ENCODE results near the gene TTC31.

DNA sequence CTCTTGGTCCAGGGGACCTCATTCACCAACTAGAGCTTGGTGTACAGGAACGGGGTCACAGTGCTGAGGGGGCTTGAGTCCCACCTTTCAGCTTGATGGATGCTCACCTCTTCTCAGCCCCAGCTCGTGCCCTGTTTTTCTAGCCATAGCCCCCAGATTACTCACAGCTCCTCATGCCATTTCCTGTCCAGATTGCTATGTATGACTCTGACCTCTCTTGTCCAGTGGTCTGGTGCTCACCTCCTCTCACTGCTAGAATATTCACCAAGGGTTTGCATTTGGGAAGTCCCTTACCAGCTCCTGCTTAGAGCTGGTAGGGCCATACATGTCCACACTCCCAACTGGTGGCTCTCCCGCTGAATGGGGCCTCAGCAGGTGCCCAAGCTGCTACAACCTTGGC, 10.7 kb downstream of the TTC31 start:
- TF ChIP-seq, protein P1, sequence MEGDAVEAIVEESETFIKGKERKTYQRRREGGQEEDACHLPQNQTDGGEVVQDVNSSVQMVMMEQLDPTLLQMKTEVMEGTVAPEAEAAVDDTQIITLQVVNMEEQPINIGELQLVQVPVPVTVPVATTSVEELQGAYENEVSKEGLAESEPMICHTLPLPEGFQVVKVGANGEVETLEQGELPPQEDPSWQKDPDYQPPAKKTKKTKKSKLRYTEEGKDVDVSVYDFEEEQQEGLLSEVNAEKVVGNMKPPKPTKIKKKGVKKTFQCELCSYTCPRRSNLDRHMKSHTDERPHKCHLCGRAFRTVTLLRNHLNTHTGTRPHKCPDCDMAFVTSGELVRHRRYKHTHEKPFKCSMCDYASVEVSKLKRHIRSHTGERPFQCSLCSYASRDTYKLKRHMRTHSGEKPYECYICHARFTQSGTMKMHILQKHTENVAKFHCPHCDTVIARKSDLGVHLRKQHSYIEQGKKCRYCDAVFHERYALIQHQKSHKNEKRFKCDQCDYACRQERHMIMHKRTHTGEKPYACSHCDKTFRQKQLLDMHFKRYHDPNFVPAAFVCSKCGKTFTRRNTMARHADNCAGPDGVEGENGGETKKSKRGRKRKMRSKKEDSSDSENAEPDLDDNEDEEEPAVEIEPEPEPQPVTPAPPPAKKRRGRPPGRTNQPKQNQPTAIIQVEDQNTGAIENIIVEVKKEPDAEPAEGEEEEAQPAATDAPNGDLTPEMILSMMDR (IDR thresholded peaks at IDR 0.05; ENCODE audit: borderline replicate concordance, extremely low read depth, low read length, poor library complexity, severe bottlenecking), result no peak
- TF ChIP-seq EZH2 (IDR thresholded peaks at IDR 0.05; ENCODE audit: borderline replicate concordance, low read depth, low read length, severe bottlenecking), result no peak
